Mesodermal cell (in vitro differentiated cells): ENCODE measurements around the gene EPAS1.

Experiments
- H3K27ac ChIP-seq: 2 replicates; pipeline ENCODE4 v1.7.0; 2013; ENCODE audit warnings: mild to moderate bottlenecking, low read depth, low read length, moderate library complexity; ENCODE audit not compliant: severe bottlenecking
- H3K36me3 ChIP-seq: 2 replicates; pipeline ENCODE4 v1.7.1; 2013; ENCODE audit warnings: mild to moderate bottlenecking, low read length, moderate library complexity; ENCODE audit not compliant: control insufficient read depth, insufficient read depth
- H3K4me1 ChIP-seq: one replicate; pipeline ENCODE4 v1.7.1; 2013; ENCODE audit warnings: mild to moderate bottlenecking, low read length; ENCODE audit not compliant: insufficient read depth, control insufficient read depth, poor library complexity, severe bottlenecking
- H3K4me3 ChIP-seq: 2 replicates; pipeline ENCODE4 v1.7.0; 2013; ENCODE audit warnings: low read length, control low read depth, mild to moderate bottlenecking; ENCODE audit not compliant: insufficient read depth, poor library complexity, severe bottlenecking; ENCODE audit errors: extremely low read depth
- H3K9me3 ChIP-seq: 2 replicates; pipeline ENCODE4 v1.7.1; 2013; ENCODE audit warnings: mild to moderate bottlenecking, low read length, moderate library complexity; ENCODE audit not compliant: control insufficient read depth
- WGBS, 2 experiments: methylation state at CpG; one replicate each; pipeline ENCODE4 v1.1.5; 2013; ENCODE audit warnings: missing lambda C conversion rate in 2 of 2; ENCODE audit not compliant: insufficient coverage in 2 of 2; 5-methylcytosine and 5-hydroxymethylcytosine counted together

Gene EPAS1

DNA sequence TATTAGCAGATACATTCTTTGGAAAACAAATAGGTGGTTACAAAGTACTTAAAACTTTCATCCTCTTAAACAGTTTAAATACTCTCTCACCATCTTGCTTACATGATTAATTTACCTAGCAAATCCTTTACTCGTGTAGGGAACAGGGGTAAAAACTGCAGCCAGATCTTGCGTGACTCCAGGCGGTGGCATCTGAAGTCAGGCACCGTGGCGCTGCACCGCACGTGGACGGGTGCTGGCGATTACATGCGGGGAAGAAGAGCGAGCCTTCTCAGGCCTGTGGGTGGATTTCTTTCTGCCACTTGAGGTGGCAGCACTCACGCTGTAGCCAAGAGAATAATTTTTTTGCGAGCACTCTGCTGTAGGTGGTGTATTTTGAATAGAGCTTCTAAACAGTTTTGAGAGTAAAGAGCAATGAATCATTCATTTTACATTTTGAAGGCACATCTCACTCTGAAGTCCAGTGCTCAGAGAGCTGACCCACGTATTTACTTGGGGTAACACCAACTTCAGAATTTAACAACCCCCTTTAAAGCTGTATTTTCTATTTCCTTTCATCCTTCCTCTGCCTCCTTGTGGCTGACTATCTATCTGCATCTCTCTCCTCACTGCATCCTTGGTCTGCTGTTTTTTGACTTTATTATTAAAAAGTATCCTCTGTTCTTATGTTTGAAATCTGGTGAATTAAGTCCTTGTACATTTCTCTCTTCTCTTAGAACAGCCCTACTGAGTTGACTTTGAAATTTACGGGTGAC is 68.9 kb downstream of the EPAS1 start:
- WGBS, 2 experiments: 87 to 89% methylated on average over 12 of the region's 15 CpGs
- Histone ChIP-seq H3K9me3 (no peaks in the 10 kb centered on the region), H3K4me3 (no peak overlapping the region), H3K4me1 (no peaks in the 10 kb centered on the region), H3K36me3 (peaks cover 6% of the 10 kb centered on the region), H3K27ac (no peak overlapping the region)

GRCh38 chr2:46366668-46367052 is 69.5 kb downstream of the EPAS1 start:
- H3K36me3 ChIP-seq: peaks cover 6% of the 10 kb centered on the region
- no peak overlapping the region for H3K4me3 ChIP-seq

DNA sequence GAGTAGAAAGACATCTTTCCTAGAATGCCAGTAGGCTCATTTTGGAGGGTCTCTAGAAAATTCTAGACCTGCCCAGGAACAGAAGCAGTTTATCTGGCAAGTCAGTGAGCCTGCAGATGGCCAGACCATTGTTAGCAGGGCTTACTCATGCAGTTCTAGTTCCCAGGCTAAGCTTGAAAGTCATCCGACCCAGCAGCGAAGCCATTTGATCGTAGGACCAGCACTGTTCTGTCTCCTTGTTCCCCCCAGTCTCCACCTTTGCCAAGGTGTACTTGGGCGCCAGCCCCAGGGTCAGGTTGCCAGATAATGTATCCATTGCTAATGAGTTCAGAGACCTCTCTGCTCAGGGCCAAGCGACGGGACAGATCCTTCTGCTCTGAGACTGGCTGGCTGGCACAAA is 70.1 kb downstream of the EPAS1 start:
- H3K9me3 ChIP-seq: no peaks in the 10 kb centered on the region
- H3K4me1 ChIP-seq: no peaks in the 10 kb centered on the region
- H3K4me3 ChIP-seq: no peak overlapping the region
- 87 to 98% methylated on average over 6 of the region's 6 CpGs for WGBS, 2 experiments
- no peak overlapping the region for H3K27ac ChIP-seq
- H3K36me3 ChIP-seq: peaks cover 6% of the 10 kb centered on the region

More at GRCh38 chr2:46366668-46367052, 69.5 kb downstream of the EPAS1 start:
- 88 to 91% methylated on average over 6 to 9 of the region's 9 CpGs for WGBS, 2 experiments
- Histone ChIP-seq H3K4me1 (no peaks in the 10 kb centered on the region), H3K27ac (no peak overlapping the region), H3K9me3 (no peaks in the 10 kb centered on the region)

DNA sequence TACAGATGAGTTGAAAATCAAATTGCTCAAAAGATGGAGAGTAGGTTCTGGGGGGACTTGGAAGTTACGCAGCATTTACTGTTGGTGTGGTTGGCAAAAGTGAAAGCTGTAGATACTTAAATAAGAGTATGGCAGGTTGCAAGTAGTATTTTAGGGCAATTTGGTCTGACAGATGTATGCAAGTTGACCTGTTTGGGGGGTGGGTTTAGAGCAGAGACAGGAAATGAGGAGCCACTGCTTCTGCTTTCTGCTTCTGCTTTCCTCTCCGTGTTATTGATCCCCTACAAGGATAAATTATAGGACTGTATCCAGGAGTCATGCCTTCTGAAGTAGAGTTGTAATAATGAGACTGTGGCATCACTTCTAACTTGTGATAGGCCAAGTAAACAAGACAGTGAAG is 71.2 kb downstream of the EPAS1 start:
- WGBS, 2 experiments: 70 to 93% methylated on average over 1 to 2 of the region's 2 CpGs
- Histone ChIP-seq H3K36me3 (peaks cover 6% of the 10 kb centered on the region), H3K4me1 (no peaks in the 10 kb centered on the region), H3K4me3 (no peak overlapping the region), H3K27ac (no peak overlapping the region), H3K9me3 (no peaks in the 10 kb centered on the region)

DNA sequence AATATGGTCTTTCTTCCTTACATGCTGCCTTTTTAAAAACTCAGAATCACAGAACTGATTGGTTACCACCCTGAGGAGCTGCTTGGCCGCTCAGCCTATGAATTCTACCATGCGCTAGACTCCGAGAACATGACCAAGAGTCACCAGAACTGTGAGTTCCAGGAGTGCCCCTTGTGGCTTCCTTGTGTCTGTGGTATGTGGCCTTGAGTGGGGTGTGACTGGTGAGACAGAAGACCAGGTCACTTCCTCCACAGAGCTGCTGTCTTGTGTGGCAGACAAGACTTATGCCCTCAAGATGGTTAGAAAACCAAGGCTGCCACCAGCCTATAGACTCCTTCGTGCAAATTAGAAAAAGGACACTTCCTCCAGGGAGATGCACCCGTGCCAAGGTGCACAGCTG is 72.6 kb downstream of the EPAS1 start:
- WGBS, 2 experiments: 84 to 98% methylated on average over 2 to 4 of the region's 5 CpGs
- H3K27ac ChIP-seq: no peak overlapping the region
- no peaks in the 10 kb centered on the region for H3K9me3 ChIP-seq
- peaks cover 6% of the 10 kb centered on the region for H3K36me3 ChIP-seq
- H3K4me3 ChIP-seq: no peak overlapping the region
- no peaks in the 10 kb centered on the region for H3K4me1 ChIP-seq

DNA sequence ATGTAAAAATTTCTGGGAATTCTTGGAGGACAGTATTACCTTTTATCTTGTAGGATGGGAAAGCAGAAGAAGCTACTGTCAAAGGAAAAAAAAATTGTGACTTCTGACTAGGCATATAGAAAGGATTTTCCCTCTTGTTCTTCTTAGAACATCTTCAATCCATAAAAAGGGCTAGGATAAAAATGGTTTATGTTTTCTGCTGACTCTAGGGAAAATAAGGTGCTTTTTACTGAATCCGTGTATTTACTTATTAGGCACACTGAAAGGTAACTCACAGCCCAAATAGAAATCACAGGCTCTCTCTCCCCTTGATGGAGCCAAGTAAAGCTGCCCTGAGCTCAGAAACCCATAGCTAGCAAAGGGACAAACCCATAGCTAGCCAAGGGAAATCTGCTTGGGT is 74.6 kb downstream of the EPAS1 start:
- H3K4me1 ChIP-seq: no peaks in the 10 kb centered on the region
- no peaks in the 10 kb centered on the region for H3K9me3 ChIP-seq
- no peak overlapping the region for H3K27ac ChIP-seq
- WGBS, 2 experiments: no CpG with 5 or more reads among the region's 1 CpG
- peaks cover 9% of the 10 kb centered on the region for H3K36me3 ChIP-seq
- no peak overlapping the region for H3K4me3 ChIP-seq

- Histone ChIP-seq H3K9me3 (no peaks in the 10 kb centered on the region), H3K36me3 (peaks cover 9% of the 10 kb centered on the region), H3K4me1 (no peaks in the 10 kb centered on the region), H3K4me3 (no peak overlapping the region), H3K27ac (no peak overlapping the region)
- 83 to 92% methylated on average over 1 of the region's 2 CpGs for WGBS, 2 experiments
Measured at GRCh38 chr2:46372475-46372874, 75.3 kb downstream of the EPAS1 start.

GRCh38 chr2:46373238-46373637 is 76.0 kb downstream of the EPAS1 start:
- WGBS, 2 experiments: 50 to 83% methylated on average over 1 of the region's 4 CpGs
- Histone ChIP-seq H3K4me3 (no peak overlapping the region), H3K4me1 (no peaks in the 10 kb centered on the region), H3K9me3 (no peaks in the 10 kb centered on the region), H3K36me3 (peaks cover 10% of the 10 kb centered on the region), H3K27ac (no peak overlapping the region)

DNA sequence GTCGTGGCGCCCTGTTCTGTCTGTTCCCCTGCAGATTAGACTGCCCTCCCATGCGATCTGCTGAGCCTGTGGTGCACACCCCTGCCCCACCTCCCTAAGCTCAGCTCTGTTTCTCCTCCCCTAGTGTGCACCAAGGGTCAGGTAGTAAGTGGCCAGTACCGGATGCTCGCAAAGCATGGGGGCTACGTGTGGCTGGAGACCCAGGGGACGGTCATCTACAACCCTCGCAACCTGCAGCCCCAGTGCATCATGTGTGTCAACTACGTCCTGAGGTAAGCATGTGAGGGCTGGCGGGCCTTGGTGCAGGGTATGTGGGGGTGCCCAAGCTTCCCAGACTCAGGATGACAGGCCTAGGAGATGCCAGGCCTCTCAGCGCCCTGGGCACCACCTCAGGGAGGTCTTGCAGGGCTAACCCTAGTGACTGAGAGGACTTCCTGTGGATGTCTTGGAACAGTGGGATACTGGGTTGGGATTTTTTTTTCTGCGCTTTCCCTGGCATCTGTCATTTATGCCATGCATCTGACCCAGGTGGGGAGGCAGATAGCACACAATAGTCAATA is 78.4 kb downstream of the EPAS1 start:
- Histone ChIP-seq H3K36me3 (peaks cover 13% of the 10 kb centered on the region), H3K27ac (no peak overlapping the region), H3K4me3 (no peak overlapping the region), H3K4me1 (no peaks in the 10 kb centered on the region), H3K9me3 (no peaks in the 10 kb centered on the region)
- WGBS, 2 experiments: 96 to 98% methylated on average over 9 to 12 of the region's 12 CpGs

- H3K27ac ChIP-seq: no peak overlapping the region
- no peaks in the 10 kb centered on the region for H3K4me1 ChIP-seq
- WGBS, 2 experiments: 96 to 97% methylated on average over 4 of the region's 7 CpGs
- H3K9me3 ChIP-seq: no peaks in the 10 kb centered on the region
- H3K4me3 ChIP-seq: no peak overlapping the region
- H3K36me3 ChIP-seq: peaks cover 13% of the 10 kb centered on the region
Measured at GRCh38 chr2:46376586-46376985, 79.4 kb downstream of the EPAS1 start.

DNA sequence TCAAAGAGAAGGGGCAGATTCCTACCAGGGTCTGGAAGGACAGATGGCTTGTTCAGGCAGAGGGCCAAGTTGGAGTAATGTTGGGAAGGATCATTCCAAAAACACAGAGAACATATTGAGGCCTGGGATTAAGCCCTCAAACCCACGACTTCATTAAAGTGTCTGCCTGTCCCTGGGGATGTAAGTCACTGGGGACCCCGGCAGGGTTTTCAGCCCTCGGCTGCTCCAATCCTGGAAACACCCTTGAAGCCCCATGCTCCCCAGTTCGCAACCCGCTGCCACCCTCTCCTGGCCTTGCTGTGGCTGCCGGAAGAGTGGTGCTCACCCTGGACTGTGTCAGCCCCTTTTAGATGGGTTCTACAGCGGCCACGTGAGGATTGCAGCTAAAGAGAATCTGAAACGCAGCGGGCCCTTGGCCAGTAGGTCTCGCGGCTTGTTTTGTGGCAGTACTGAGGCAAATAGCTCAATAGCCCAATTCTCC is 79.9 kb downstream of the EPAS1 start:
- Histone ChIP-seq H3K27ac (no peak overlapping the region), H3K9me3 (no peaks in the 10 kb centered on the region), H3K36me3 (peaks cover 13% of the 10 kb centered on the region), H3K4me1 (no peaks in the 10 kb centered on the region), H3K4me3 (no peak overlapping the region)
- WGBS, 2 experiments: 93 to 95% methylated on average over 10 to 12 of the region's 12 CpGs
